ENCODE data around the gene ZNF783.
"Not testable (repeated sequence)": the region's sequence is repeated elsewhere in the genome, so short reads cannot be mapped to it uniquely, and the experiment has no call there.

ZNF783 gene

GRCh38 chr7:149321978-149322541 is 60.1 kb downstream of the ZNF783 start:
- TF ChIP-seq JUND (IDR thresholded peaks at IDR 0.05; ENCODE audit: low read depth): no peak
- no peak for DNase-seq (ENCODE audit: low read depth in 1 of 2, low spot score in 1 of 2)
- in situ Hi-C loops (cut with HindIII; ENCODE audit: low pct_unique_long_range_greater_than_20kb, low sequenced_read_pairs): no loop called here

- no peak for TF ChIP-seq JUND (IDR thresholded peaks at IDR 0.05; ENCODE audit: low read depth)
- in situ Hi-C loops (cut with HindIII; ENCODE audit: low pct_unique_long_range_greater_than_20kb, low sequenced_read_pairs): no loop called here
These were observed 60.7 kb downstream of the ZNF783 start for GRCh38 chr7:149322737-149323136.

DNA sequence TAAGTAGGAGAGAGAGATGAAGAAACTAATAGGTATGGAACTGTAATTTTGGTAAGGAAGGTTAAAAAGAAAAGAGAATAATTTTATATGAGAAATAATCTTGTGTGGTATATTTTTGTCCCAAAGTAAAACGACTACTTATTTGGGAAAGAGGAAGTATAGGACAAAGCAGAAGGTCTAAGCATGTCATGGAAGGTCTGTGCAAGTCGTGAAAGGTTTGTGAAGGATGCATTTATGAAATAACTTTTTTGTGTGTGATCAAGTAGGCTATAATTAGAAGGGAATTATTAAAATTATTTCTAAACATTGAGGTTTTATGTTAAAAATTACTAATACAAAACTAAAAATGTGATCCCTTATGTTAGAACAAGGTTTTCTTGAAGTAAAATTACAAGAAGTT is 63.3 kb downstream of the ZNF783 start:
- TF ChIP-seq JUND (IDR thresholded peaks at IDR 0.05; ENCODE audit: low read depth): no peak
- in situ Hi-C loops (cut with HindIII; ENCODE audit: low pct_unique_long_range_greater_than_20kb, low sequenced_read_pairs): no loop called here
- DNase-seq (ENCODE audit: low read depth in 1 of 2, low spot score in 1 of 2): no peak

More at GRCh38 chr7:149322737-149323136, 60.7 kb downstream of the ZNF783 start:
- DNase-seq (ENCODE audit: low read depth in 1 of 2, low spot score in 1 of 2): no peak

- no peak for DNase-seq (ENCODE audit: low read depth in 1 of 2, low spot score in 1 of 2)
- in situ Hi-C loops (cut with HindIII; ENCODE audit: low pct_unique_long_range_greater_than_20kb, low sequenced_read_pairs): no loop called here
- TF ChIP-seq JUND (IDR thresholded peaks at IDR 0.05; ENCODE audit: low read depth): no peak
These were observed 67.3 kb downstream of the ZNF783 start for GRCh38 chr7:149329265-149329664.

- in situ Hi-C loops (cut with HindIII; ENCODE audit: low pct_unique_long_range_greater_than_20kb, low sequenced_read_pairs): no loop called here
- DNase-seq (ENCODE audit: low read depth in 1 of 2, low spot score in 1 of 2): no peak
- TF ChIP-seq JUND (IDR thresholded peaks at IDR 0.05; ENCODE audit: low read depth): no peak
These were observed 67.9 kb downstream of the ZNF783 start for GRCh38 chr7:149329766-149330334.

DNA sequence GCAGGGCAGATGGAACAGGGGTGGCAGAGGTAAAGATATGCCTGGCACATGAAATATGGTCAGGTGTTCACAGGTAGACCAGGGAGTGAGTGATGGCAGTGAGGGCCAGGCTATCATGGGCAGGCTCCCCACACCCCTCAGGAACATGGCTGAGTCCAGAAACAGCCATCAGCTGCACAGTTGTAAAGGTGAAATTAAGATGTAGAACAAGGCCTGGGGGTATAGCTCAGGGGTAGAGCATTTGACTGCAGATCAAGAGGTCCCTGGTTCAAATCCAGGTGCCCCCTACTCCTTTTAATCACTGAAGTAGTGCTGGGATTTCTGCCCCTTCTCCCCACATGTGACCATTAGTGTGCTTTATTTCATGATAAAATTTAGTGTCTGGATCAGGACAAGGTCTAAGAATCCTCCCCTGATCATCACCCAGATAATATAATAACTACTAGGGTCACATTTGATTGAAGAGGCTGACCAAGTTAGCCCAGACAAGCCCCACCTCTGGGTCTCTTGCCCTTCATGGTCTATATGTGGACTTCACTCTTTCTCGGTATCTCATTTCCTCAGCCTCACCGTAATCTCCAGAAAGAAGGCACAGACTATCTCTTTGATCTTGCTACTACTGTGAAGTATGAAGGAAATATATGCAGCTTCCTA is 69.0 kb downstream of the ZNF783 start:
- in situ Hi-C loops (cut with HindIII; ENCODE audit: low pct_unique_long_range_greater_than_20kb, low sequenced_read_pairs): no loop called here
- DNase-seq (ENCODE audit: low read depth in 1 of 2, low spot score in 1 of 2): no peak
- TF ChIP-seq JUND (IDR thresholded peaks at IDR 0.05; ENCODE audit: low read depth): no peak

GRCh38 chr7:149332602-149333320 is 70.8 kb downstream of the ZNF783 start:
- in situ Hi-C loops (cut with HindIII; ENCODE audit: low pct_unique_long_range_greater_than_20kb, low sequenced_read_pairs): not testable (repeated sequence)

DNA sequence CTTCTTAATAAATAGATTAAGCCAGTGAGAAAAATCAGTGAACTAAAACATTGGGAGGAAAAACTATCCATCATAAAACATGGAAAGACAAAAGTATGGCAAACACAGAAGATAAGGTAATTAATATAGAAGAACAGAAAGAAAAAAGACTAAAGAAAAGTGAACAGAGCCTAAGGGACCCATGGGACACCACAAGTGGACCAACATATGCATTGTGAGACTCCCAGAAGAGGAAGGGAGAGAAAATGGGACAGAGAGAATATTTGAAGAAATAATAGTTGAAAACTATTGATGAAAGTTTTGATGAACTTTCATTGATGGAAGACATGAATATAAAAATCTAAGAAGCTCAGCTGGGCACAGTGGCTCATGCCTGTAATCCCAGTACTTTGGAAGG is 71.3 kb downstream of the ZNF783 start:
- no peak for TF ChIP-seq JUND (IDR thresholded peaks at IDR 0.05; ENCODE audit: low read depth)
- no peak for DNase-seq (ENCODE audit: low read depth in 1 of 2, low spot score in 1 of 2)
- in situ Hi-C loops (cut with HindIII; ENCODE audit: low pct_unique_long_range_greater_than_20kb, low sequenced_read_pairs): no loop called here

More at GRCh38 chr7:149332602-149333320, 70.8 kb downstream of the ZNF783 start:
- not testable (repeated sequence) for DNase-seq (ENCODE audit: low read depth in 1 of 2, low spot score in 1 of 2)

- no peak for DNase-seq (ENCODE audit: low read depth in 1 of 2, low spot score in 1 of 2)
- in situ Hi-C loops (cut with HindIII; ENCODE audit: low pct_unique_long_range_greater_than_20kb, low sequenced_read_pairs): no loop called here
- no peak for TF ChIP-seq JUND (IDR thresholded peaks at IDR 0.05; ENCODE audit: low read depth)
These were observed 72.2 kb downstream of the ZNF783 start for GRCh38 chr7:149334219-149334618.
